ENCODE results near the gene SNX30.

- TF ChIP-seq CTCF (IDR thresholded peaks at IDR 0.05) (no peak), EZH2 (IDR thresholded peaks at IDR 0.05; ENCODE audit: borderline replicate concordance, insufficient read depth, low read depth, low read length, poor library complexity, severe bottlenecking) (no peak)
Measured at GRCh38 chr9:112863746-112864145, 113.2 kb downstream of the SNX30 start.

Measured in B cell (primary cell).